ENCODE measurements around the gene TSPAN9.

TSPAN9 gene

DNA sequence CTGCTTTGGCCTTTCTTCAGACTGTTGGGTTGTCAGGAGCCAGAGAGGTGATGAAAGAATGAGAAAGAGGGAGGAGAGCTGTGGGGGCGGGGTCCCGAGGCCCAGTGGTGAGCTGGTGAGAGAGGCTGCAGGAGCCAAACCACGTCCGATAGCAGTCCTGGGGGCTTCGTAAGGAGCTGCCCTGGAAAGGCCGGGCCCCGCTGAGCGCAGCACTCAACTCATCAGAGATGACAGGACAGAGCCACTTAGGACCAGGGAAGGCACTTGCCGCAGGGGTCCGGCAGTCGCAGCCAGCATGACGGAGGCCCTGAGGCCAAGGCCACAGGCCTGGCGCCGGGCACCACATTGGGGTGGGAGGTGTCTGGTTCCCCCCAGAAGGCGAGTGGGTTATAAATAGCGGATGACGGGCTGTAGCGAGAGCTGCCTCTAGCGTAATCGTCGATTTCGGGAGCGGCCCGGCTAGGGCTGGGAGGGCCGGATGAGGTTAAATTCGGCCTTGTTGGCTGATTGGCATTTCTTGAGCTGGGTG, 179.0 kb downstream of the TSPAN9 start:
- no peak overlapping the region for H3K4me3 ChIP-seq (ENCODE audit: low read length)
- H3K9me2 ChIP-seq (replicated peaks; ENCODE audit: control insufficient read depth, low read length) = no peaks in the 10 kb centered on the region

DNA sequence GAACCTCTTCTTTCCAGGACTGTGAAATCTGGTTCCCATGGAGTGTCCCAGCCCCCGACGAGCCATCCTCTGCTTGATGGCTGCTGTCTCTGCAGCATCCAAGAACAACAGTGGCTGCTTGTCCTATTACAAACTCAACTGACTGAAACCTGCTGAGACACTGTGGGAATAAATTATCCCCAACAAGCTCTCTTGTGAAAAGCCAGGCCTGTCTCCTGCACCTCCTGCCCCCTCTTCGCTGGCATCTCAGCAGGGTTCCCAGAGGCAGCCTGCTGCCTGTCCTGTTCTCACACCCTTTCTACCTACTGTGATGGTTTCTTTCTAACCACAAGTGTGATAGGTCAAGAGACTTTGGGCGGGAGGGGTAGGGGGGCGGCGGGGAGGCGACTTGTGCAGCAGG, 180.2 kb downstream of the TSPAN9 start:
- Histone ChIP-seq H3F3A (ENCODE audit: control insufficient read depth, insufficient read depth) (no peaks in the 10 kb centered on the region), H3K9me3 (ENCODE audit: control insufficient read depth, insufficient read depth, low read length) (no peaks in the 10 kb centered on the region), H3K4me1 (ENCODE audit: control insufficient read depth, low read length) (no peaks in the 10 kb centered on the region), H3K9me2 (replicated peaks; ENCODE audit: control insufficient read depth, low read length) (no peaks in the 10 kb centered on the region), H4K20me1 (ENCODE audit: control insufficient read depth, insufficient read depth, low read depth, low read length) (no peaks in the 10 kb centered on the region), H3K27me3 (ENCODE audit: control insufficient read depth, low read length) (no peaks in the 10 kb centered on the region), H3K4me2 (ENCODE audit: low read length) (no peak overlapping the region), H3K79me2 (ENCODE audit: control insufficient read depth, low read length) (no peaks in the 10 kb centered on the region), H3K4me3 (ENCODE audit: low read length) (no peak overlapping the region), H3K36me3 (ENCODE audit: control insufficient read depth, low read length) (no peaks in the 10 kb centered on the region), H3K27ac (ENCODE audit: low read depth, low read length) (no peak overlapping the region)
- no peak for TF ChIP-seq EZH2phosphoT487 (IDR thresholded peaks at IDR 0.05; ENCODE audit: borderline replicate concordance, low read length)
- TF ChIP-seq, protein P1, sequence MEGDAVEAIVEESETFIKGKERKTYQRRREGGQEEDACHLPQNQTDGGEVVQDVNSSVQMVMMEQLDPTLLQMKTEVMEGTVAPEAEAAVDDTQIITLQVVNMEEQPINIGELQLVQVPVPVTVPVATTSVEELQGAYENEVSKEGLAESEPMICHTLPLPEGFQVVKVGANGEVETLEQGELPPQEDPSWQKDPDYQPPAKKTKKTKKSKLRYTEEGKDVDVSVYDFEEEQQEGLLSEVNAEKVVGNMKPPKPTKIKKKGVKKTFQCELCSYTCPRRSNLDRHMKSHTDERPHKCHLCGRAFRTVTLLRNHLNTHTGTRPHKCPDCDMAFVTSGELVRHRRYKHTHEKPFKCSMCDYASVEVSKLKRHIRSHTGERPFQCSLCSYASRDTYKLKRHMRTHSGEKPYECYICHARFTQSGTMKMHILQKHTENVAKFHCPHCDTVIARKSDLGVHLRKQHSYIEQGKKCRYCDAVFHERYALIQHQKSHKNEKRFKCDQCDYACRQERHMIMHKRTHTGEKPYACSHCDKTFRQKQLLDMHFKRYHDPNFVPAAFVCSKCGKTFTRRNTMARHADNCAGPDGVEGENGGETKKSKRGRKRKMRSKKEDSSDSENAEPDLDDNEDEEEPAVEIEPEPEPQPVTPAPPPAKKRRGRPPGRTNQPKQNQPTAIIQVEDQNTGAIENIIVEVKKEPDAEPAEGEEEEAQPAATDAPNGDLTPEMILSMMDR (IDR thresholded peaks at IDR 0.05; ENCODE audit: low read depth, low read length, poor library complexity, severe bottlenecking) = no peak

More for the DNA sequence above, 179.0 kb downstream of the TSPAN9 start:
- Histone ChIP-seq H3F3A (ENCODE audit: control insufficient read depth, insufficient read depth) (no peaks in the 10 kb centered on the region), H3K27me3 (ENCODE audit: control insufficient read depth, low read length) (no peaks in the 10 kb centered on the region), H3K79me2 (ENCODE audit: control insufficient read depth, low read length) (no peaks in the 10 kb centered on the region), H4K20me1 (ENCODE audit: control insufficient read depth, insufficient read depth, low read depth, low read length) (no peaks in the 10 kb centered on the region), H3K4me1 (ENCODE audit: control insufficient read depth, low read length) (no peaks in the 10 kb centered on the region), H3K36me3 (ENCODE audit: control insufficient read depth, low read length) (no peaks in the 10 kb centered on the region), H3K4me2 (ENCODE audit: low read length) (no peak overlapping the region), H3K9me3 (ENCODE audit: control insufficient read depth, insufficient read depth, low read length) (no peaks in the 10 kb centered on the region), H3K27ac (ENCODE audit: low read depth, low read length) (no peak overlapping the region)
- TF ChIP-seq, protein P1 (IDR thresholded peaks at IDR 0.05; ENCODE audit: low read depth, low read length, poor library complexity, severe bottlenecking) = no peak
- no peak for TF ChIP-seq EZH2phosphoT487 (IDR thresholded peaks at IDR 0.05; ENCODE audit: borderline replicate concordance, low read length)

DNA sequence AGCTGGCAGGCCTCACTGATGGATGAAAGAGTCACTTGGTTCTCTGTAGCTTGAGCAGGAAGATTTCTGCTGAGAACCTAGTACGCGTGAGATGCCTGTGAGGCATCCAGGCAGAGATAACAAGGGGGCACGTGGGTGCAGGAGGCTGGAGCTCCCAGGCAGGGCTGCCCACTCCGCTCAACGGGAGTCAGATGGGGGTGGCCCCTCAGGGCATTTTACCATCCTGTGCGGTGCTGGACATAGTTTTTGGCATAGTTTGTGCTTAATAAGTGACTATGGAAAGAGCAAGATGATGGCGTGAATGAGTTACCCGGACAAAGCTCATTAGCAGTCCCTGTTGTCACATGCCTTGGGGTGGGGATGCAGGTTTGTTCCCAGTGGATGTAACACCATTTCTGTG, 182.8 kb downstream of the TSPAN9 start:
- Histone ChIP-seq H4K20me1 (ENCODE audit: control insufficient read depth, insufficient read depth, low read depth, low read length) (no peaks in the 10 kb centered on the region), H3K79me2 (ENCODE audit: control insufficient read depth, low read length) (no peaks in the 10 kb centered on the region), H3K27me3 (ENCODE audit: control insufficient read depth, low read length) (no peaks in the 10 kb centered on the region), H3K9me2 (replicated peaks; ENCODE audit: control insufficient read depth, low read length) (no peaks in the 10 kb centered on the region), H3K4me3 (ENCODE audit: low read length) (no peak overlapping the region), H3K36me3 (ENCODE audit: control insufficient read depth, low read length) (no peaks in the 10 kb centered on the region), H3K4me2 (ENCODE audit: low read length) (no peak overlapping the region), H3K9me3 (ENCODE audit: control insufficient read depth, insufficient read depth, low read length) (no peaks in the 10 kb centered on the region), H3F3A (ENCODE audit: control insufficient read depth, insufficient read depth) (no peaks in the 10 kb centered on the region), H3K4me1 (ENCODE audit: control insufficient read depth, low read length) (no peaks in the 10 kb centered on the region), H3K27ac (ENCODE audit: low read depth, low read length) (no peak overlapping the region)
- TF ChIP-seq, protein P1 (IDR thresholded peaks at IDR 0.05; ENCODE audit: low read depth, low read length, poor library complexity, severe bottlenecking) = no peak
- no peak for TF ChIP-seq EZH2phosphoT487 (IDR thresholded peaks at IDR 0.05; ENCODE audit: borderline replicate concordance, low read length)

All from DOHH2 (cell line).